ENCODE data around the gene NLRP13. TPM values are rescaled to one million over a fixed set of nuclear protein-coding genes. Genes with fewer than 3 reads are reported as not detected.

Gene NLRP13
- total and polyA plus RNA-seq, 2 donors from 2014 or later: not detected

DNA sequence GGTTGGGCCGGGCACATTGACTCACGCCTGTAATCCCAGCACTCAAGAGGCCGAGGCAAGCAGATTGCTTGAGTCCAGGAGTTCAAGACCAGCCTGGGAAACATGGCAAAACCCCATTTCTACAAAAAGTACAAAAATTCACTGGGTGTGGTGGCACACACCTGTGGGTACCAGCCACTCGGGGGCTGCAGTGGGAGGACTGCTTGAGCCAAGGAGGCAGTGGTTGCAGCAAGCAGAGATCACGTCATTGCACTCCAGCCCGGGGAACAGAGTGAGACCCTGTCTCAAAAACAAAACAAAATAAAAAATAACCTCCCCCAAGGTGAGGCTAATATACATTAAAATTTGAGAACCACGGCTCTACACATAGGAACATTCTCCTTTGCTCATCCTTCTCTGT is 24.9 kb downstream of the NLRP13 start:
- TF ChIP-seq, protein P1, sequence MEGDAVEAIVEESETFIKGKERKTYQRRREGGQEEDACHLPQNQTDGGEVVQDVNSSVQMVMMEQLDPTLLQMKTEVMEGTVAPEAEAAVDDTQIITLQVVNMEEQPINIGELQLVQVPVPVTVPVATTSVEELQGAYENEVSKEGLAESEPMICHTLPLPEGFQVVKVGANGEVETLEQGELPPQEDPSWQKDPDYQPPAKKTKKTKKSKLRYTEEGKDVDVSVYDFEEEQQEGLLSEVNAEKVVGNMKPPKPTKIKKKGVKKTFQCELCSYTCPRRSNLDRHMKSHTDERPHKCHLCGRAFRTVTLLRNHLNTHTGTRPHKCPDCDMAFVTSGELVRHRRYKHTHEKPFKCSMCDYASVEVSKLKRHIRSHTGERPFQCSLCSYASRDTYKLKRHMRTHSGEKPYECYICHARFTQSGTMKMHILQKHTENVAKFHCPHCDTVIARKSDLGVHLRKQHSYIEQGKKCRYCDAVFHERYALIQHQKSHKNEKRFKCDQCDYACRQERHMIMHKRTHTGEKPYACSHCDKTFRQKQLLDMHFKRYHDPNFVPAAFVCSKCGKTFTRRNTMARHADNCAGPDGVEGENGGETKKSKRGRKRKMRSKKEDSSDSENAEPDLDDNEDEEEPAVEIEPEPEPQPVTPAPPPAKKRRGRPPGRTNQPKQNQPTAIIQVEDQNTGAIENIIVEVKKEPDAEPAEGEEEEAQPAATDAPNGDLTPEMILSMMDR (IDR thresholded peaks at IDR 0.05; ENCODE audit: borderline replicate concordance, extremely low read depth, insufficient read depth): no peak
- DNase-seq (no peak), FAIRE-seq (no peak)
- Histone ChIP-seq H3K27ac (ENCODE audit: low read depth in 2 of 2, low read length in 2 of 2) (no peak overlapping the region), H3K9me3 (ENCODE audit: control insufficient read depth in 2 of 3, insufficient read depth in 1 of 3, low read length in 3 of 3) (peaks cover 0 to 3% (median 0%) of the 10 kb centered on the region in 3 donors), H3K36me3 (ENCODE audit: control insufficient read depth in 2 of 3, insufficient read depth in 3 of 3, low read length in 3 of 3) (no peaks in the 10 kb centered on the region), H3K4me1 (ENCODE audit: control insufficient read depth in 2 of 3, insufficient read depth in 2 of 3, low read depth in 1 of 3, low read length in 3 of 3) (no peaks in the 10 kb centered on the region), H3K4me3 (ENCODE audit: low read length in 3 of 3) (no peak overlapping the region), H3K9ac (ENCODE audit: low read length in 3 of 3) (no peak overlapping the region), H3K27me3 (ENCODE audit: control insufficient read depth, insufficient read depth, low read length) (no peaks in the 10 kb centered on the region)
- intact Hi-C loops (cut with DNase I): no loop called here

DNA sequence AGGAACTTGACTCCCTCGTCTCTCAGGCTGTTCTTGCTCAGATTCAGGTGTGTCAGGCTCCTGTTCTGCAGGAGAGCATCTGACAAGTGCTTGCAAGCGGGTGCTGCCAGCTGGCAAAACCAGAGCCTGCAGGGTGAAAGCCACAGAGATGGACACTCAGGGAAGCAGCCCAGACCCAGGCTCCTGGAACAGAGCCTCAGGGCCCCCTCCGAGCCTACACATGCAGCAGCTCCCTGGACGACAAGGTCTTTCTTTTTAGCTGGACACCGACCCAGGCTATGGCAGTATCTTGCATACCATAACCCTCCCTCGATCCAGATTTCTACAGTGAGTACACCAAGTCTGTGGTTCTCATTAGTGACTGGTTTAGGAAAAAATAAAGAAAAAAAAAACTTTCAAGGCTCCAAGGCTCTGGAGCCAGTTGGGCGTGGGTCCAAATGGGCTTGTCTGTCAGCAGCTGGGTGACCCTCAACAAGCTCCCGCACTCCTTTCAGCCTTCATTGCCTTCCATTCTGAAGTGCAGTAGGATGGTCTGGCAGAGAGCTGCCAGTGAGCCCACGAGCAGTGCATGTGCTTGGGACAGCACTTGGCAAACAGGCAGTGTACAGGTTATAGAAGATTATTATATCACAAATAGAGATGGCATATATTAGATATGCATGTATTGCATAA is 29.9 kb downstream of the NLRP13 start:
- TF ChIP-seq, protein P1 (IDR thresholded peaks at IDR 0.05; ENCODE audit: borderline replicate concordance, extremely low read depth, insufficient read depth): no peak
- no peaks in the 10 kb centered on the region for H3K36me3 ChIP-seq (ENCODE audit: control insufficient read depth in 2 of 3, insufficient read depth in 3 of 3, low read length in 3 of 3)
- no peak overlapping the region for H3K4me3 ChIP-seq (ENCODE audit: low read length in 3 of 3)
- DNase-seq (no peak), FAIRE-seq (no peak)
- H3K9ac ChIP-seq (ENCODE audit: low read length in 3 of 3): no peak overlapping the region
- no peaks in the 10 kb centered on the region for H3K4me1 ChIP-seq (ENCODE audit: control insufficient read depth in 2 of 3, insufficient read depth in 2 of 3, low read depth in 1 of 3, low read length in 3 of 3)
- H3K27me3 ChIP-seq (ENCODE audit: control insufficient read depth, insufficient read depth, low read length): no peaks in the 10 kb centered on the region
- no peaks in the 10 kb centered on the region for H3K9me3 ChIP-seq (ENCODE audit: control insufficient read depth in 2 of 3, insufficient read depth in 1 of 3, low read length in 3 of 3)
- no peak overlapping the region for H3K27ac ChIP-seq (ENCODE audit: low read depth in 2 of 2, low read length in 2 of 2)
- intact Hi-C loops (cut with DNase I): no loop called here

DNA sequence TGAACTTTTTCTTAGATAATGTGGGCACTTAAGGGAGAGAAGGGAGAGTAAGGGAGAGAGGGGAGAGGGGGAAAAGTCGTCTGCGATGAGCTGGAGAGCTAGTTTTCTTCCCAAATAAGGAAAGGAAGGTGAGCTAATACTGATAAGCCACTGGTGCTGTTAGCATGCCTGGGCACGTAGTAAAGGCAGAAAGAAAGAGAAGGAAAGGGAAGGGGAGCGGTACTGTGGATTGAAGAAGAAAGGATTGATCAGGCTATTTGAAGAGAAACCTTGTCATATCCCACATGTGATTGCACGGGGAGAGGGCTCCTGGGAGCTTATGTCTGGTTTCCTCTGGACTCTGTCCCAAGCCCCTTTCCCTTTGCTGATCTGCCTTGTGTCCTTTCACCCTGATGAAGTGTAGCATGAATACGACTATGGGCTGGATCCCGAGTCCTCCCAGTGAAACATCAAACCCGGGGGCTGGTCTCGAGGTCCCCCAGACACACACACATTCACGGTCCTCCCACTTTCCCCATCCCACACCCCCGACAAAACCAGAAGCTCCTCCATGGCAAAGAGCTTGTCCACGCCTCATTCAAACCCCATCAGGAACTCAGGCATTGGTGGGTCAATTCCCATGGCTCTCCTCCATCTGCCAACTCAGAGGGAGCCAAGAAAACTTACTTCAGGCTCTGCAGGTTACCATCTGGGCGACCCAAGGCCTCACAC is 30.6 kb downstream of the NLRP13 start:
- no peak for FAIRE-seq
- H3K36me3 ChIP-seq (ENCODE audit: control insufficient read depth in 2 of 3, insufficient read depth in 3 of 3, low read length in 3 of 3): no peaks in the 10 kb centered on the region

More for the DNA sequence above, 30.6 kb downstream of the NLRP13 start:
- no peak overlapping the region for H3K9ac ChIP-seq (ENCODE audit: low read length in 3 of 3)
- H3K27me3 ChIP-seq (ENCODE audit: control insufficient read depth, insufficient read depth, low read length): no peaks in the 10 kb centered on the region
- no peak for DNase-seq
- H3K9me3 ChIP-seq (ENCODE audit: control insufficient read depth in 2 of 3, insufficient read depth in 1 of 3, low read length in 3 of 3): no peaks in the 10 kb centered on the region
- intact Hi-C loops (cut with DNase I): no loop called here
- TF ChIP-seq, protein P1 (IDR thresholded peaks at IDR 0.05; ENCODE audit: borderline replicate concordance, extremely low read depth, insufficient read depth): no peak
- H3K27ac ChIP-seq (ENCODE audit: low read depth in 2 of 2, low read length in 2 of 2): no peak overlapping the region
- no peaks in the 10 kb centered on the region for H3K4me1 ChIP-seq (ENCODE audit: control insufficient read depth in 2 of 3, insufficient read depth in 2 of 3, low read depth in 1 of 3, low read length in 3 of 3)
- no peak overlapping the region for H3K4me3 ChIP-seq (ENCODE audit: low read length in 3 of 3)
